ENCODE data around the gene FAM219A. TPM values are rescaled to one million over a fixed set of nuclear protein-coding genes. Genes with fewer than 3 reads are reported as not detected.

The FAM219A gene
- total RNA-seq, 1 donor from 2014 or later, result 8.4 TPM

Small RNAs within 50 kb of the gene (small RNA-seq; reads per million reads assigned to genes)
- not detected for gene RF00019 (ENCODE audit: low replicate concordance)
- not detected for gene RN7SKP24 (ENCODE audit: low replicate concordance)

Other genes starting within 250 kb of the FAM219A start
- 4.9 TPM for gene KIF24, start 129.3 kb downstream of the FAM219A start, total RNA-seq
- 25.0 TPM for gene NUDT2, start 129.0 kb downstream of the FAM219A start, total RNA-seq
- gene MYORG, start 81.7 kb downstream of the FAM219A start, total RNA-seq, result 25.2 TPM
- gene DNAI1, start 235 bp upstream of the FAM219A start, total RNA-seq, result not detected
- 4.4 TPM for gene ENHO, start 64.4 kb upstream of the FAM219A start, total RNA-seq
- gene CNTFR, start 131.2 kb upstream of the FAM219A start, total RNA-seq, result 6.2 TPM
- 15.3 TPM for gene RPP25L, start 153.5 kb upstream of the FAM219A start, total RNA-seq
- 90.7 TPM for gene DCTN3, start 161.9 kb upstream of the FAM219A start, total RNA-seq
- 0.31 TPM for gene ARID3C, start 170.5 kb upstream of the FAM219A start, total RNA-seq
- gene SIGMAR1, start 179.2 kb upstream of the FAM219A start, total RNA-seq, result 36.5 TPM
- 27.2 TPM for gene GALT, start 188.1 kb upstream of the FAM219A start, total RNA-seq
- 72.4 TPM for gene IL11RA, start 193.6 kb upstream of the FAM219A start, total RNA-seq
- gene CCL27, start 204.1 kb upstream of the FAM219A start, total RNA-seq, result not detected
- gene CCL19, start 232.7 kb upstream of the FAM219A start, total RNA-seq, result not detected